GM18508 (cell line): Measurements from ENCODE around the gene XYLT1.

ENCODE experiments used
- ATAC-seq: cut with Tn5 transposase; IDR thresholded peaks from one replicate; pipeline ENCODE4 v1.9.1; 2021; ENCODE audit warnings: moderate number of reproducible peaks; ENCODE audit not compliant: insufficient read depth, unreplicated experiment

XYLT1 gene

GRCh38 chr16:17380613-17381012 is 90.1 kb downstream of the XYLT1 start:
- no peak for ATAC-seq

DNA sequence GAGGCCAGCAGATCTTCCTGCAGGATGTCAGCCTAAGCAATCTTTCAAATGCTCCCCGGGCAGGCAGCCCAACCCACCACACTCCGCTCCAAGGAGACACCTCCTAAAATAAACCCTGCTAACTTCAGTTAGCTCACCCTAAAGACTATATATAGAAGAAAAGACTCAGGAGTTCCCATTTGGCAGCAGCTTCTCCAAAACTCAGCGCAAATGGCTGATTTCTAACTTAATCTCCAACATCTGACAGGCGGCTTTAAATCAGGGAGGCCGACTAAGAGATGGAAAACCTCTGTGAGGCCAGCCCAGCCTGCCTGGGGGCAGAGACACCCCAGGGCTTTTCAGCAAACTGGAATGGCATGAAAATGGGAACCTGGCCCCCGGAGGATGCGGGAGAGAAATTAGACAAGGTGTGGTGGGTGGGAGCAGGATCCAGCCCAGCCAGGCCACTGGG is 91.6 kb downstream of the XYLT1 start:
- no peak for ATAC-seq

DNA sequence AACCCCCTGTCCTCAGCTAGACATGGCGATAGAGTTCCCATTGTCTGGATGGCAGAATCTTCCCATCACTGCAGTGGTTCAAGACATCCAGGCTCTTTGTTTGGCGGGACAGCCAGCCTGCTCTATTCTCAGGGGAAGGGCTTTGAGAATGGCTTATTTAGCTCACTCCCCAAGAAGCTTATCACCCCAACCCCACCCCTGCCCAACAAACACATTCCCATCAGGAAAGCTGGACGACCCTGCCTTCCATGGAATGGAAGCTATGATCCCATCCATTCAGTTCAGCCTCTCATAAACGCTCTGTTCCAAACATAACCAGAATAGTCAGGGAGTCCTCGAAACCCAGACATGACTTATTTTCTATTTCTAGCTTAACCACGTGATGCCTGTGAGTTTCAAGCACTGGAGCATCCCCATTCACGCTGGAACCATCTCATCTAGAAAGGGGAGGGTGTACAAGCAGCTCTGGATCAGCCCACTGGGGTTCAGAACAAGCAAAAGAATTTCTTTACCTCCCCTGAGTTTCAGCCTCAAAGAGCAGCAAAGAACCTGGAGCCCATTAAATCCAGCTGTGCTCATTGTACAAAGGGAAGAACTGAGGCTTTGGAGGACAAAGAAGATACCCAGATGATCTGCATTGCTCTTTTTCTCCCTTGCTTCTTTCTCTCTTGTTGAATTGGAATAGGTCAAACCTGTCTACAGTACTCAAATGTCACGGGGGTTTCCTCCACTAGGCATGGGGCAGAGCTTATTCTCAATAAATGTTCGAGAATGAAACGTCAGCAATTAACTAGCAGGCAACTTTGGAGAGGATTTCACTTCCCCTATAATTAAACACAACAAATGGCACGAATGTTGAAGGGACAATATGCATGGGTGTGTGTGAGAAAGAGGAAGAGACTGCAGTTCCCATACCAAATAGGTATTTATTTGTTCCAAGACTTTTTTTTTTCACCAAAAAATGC is 93.1 kb downstream of the XYLT1 start:
- ATAC-seq, result no peak

DNA sequence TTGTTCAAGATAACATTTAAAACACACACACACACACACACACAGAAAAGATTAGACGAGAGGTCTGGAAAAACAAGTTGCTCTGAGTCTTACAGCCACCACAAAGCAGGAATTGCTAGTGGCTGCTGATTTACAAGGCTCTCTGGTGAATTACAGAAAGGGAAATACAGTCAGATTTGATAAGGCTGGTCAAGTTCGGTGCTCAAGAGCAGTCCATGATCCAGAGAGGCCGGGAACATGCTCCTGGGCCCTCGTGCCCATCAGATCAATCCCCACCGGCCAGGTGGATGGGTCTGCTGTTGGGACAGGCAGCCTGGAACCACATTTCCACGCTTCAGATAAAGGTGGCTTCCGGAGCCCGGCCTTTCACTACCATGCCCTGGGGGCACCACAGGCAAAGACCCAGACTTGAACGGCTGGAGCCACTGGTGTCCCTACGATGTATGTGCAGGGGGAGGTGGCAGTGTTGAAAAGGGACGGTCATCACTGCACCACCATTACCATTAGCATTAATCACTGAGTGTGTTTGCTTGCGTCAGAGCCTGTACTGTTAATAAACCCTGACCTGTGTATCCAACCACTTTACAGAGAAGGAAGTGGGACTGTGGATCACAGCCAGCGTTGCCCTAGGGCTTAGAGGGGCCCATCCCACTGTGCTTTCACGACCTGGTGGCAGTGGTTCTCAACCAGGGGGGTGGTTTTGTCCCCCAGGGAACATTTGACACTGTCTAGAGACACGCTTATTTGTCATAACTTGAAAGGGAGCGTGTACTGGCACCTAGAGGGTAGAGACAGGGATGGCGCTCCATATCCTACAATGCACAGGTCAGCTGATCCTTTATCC is 95.1 kb downstream of the XYLT1 start:
- no peak for ATAC-seq

DNA sequence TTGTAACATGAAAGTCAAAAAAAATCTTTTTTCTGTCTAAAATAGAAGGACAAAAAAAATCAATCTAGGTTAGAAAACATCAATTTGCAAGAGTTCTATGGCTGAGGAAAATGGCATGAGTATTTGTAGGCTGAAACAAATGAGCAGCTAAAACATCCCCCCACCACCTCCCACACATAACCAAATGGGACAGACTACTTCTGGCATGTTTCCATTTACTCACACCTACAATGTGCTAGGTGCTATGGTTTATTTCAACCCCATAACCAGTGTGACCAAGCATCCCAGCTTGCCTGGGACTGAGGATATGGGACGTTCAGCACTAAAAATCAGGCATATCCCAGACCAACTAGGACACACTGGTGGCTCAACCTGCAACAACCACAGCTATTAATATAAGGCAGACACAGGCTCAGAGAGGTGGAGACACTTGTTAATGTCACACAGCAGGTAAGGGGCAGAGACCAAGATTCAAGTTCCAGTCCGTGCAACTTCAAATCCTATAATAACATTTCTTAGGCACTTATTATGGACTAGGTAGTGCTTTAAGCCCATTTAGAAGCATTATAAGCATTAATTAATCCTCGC is 96.0 kb downstream of the XYLT1 start:
- no peak for ATAC-seq

DNA sequence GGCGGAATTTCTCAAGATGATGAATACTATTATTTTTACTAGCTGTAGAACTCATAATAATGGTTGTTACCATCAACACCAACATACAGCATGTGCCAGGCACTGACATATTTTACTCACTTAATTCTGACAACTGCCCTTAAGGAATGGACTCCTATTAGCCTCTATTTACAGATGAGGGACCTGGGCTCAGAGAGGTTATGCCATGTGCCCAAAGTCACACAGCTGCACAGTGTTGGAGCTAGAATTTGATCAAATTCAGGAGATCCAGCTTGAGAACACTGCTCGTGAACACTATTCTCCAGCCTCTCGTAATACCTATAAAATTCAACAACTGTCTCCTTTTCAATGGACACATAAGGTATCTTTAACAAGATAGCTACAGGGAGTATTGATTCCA is 97.2 kb downstream of the XYLT1 start:
- no peak for ATAC-seq

- no peak for ATAC-seq
Observed at GRCh38 chr16:17372386-17372785, 98.4 kb downstream of the XYLT1 start.

DNA sequence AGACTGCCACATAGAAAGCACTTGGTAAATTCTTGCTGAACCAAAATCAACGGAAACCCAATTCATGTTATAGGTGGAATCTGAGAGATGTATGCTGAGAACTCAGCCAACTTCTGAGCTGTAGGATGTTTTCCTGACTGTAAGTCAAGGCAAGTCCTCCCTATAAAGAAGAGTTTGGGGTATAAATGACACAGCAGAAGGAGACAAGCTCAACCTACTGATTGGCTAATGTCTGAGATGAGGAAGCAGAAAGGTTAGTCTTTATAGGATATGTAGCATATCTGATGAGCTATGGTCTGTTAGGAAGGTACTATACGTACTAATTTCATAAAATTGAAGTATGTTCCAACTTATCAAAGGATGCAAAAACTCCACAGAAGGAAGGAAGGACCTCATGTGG is 99.5 kb downstream of the XYLT1 start:
- no peak for ATAC-seq

DNA sequence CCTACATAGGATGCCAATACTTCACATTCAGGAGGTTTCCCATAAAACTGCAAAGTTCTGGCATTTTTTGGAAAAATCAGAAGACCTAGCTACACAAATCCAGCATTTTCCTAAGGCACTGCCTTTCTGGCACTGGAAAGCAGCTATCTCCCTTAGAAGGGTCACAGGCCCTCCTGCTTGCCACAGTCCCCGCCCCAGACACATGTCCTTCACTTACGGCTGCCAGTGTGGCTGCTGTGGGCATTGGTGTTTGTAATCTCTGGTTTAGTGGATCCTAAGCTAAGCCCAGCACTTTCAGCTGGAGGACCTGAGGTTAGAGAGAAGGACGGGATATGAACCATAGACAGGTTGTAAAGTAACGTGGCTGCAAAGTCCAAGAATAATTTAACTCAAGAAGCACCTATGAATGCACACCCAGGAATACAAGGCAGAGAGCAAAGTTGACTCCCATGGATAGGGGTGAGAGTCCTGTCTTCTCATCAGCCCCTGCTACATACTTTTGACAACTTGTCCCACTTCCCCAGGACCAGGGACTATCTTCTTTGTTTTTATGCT is 100.0 kb downstream of the XYLT1 start:
- ATAC-seq, result no peak

- ATAC-seq, result no peak
Observed at GRCh38 chr16:17370223-17370707, 100.5 kb downstream of the XYLT1 start.

- ATAC-seq, result no peak
Observed at GRCh38 chr16:17369421-17370222, 101.1 kb downstream of the XYLT1 start.

DNA sequence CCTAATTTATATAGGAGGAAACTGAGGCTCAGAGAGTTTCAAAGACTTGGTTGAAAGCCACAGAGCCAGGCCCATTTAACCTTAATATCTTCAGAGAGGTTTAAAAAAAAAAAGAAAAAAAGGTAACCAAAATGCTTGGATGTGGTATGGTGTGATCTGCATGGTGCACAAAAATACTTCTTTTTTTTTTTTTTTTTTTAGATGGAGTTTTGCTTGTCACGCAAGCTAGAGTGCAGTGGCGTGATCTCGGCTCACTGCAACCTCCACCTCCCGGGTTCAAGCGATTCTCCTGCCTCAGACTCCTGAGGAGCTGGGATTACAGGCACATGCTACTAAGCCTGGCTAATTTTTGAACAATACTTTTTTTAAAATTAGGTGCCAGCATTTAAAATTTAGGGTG is 101.8 kb downstream of the XYLT1 start:
- ATAC-seq, result no peak

DNA sequence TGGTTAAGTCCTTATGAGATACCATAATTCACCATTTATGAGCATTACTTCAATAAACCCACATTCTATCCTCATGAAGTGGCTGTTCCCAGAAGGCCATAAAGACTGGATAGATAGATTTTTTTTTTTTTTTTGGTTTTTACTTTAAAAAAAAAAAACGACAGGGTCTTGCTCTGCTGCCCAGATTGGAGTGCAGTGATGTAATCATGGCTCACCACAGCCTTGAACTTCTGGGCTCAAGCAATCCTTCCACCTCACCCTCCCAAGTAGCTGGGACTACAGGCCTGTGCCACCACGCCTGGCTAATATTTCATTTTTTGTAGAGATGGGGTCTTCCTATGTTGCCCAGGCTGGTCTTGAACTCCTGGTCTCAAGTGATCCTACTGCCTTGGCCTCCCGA is 102.3 kb downstream of the XYLT1 start:
- ATAC-seq, result no peak

DNA sequence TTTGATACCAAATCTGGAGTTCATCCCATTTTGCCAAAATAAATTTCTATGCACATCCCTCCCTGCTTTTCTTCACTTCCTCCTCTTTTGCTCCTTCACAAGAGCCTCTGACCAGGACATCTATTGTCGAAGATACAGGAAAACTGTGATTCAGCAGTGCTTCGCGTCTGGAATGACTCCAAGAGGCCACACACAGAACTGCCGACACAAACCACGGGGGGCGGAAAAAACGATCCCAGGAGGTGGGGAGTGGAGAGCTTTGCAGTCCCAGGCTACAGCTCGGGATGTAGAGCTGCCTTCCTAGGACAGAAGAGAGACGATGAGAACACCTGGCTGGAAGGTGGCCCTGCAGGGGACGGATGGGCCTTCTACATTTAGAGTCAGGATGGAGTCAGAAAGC is 102.8 kb downstream of the XYLT1 start:
- no peak for ATAC-seq

- no peak for ATAC-seq
Observed at GRCh38 chr16:17367036-17367435, 103.7 kb downstream of the XYLT1 start.

DNA sequence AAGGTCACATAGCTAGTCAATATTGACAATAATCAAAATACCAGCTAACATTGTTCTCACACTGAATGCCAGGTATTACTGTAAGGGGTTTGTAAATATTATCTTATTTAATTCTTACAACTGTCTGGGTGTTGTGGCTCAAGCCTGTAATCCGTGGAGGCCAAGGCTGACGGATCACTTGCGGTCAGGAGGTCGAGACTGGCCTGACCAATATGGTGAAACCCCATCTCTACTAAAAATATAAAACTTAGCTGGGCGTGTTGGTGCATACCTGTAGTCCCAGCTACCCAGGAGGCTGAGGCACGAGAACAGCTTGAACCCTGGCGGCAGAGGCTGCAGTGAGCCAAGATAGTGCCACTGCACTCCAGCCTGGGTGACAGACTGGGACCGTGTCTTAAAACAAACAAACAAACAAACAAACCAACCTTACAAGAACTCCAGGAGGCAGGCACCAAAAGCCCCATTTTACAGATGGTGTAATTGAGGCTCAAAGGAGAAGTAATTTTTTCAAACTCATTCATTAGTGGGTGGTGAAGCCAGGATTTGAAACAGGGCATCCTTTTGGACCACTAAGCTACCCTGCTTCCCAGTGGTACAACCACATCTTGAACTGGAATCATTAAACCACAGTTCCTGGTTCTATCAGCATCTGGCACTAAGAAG is 104.3 kb downstream of the XYLT1 start:
- no peak for ATAC-seq

GRCh38 chr16:17365591-17366298 is 105.0 kb downstream of the XYLT1 start:
- no peak for ATAC-seq

- ATAC-seq, result no peak
Observed at GRCh38 chr16:17365211-17365541, 105.6 kb downstream of the XYLT1 start.
